GM19324 (cell line): Measurements from ENCODE around the gene RP2.

Experiments
- ATAC-seq: cut with Tn5 transposase; IDR thresholded peaks from one replicate; pipeline ENCODE4 v1.9.1; 2021; ENCODE audit warnings: mild to moderate bottlenecking, moderate library complexity; ENCODE audit not compliant: unreplicated experiment, low FRiP score

RP2 gene

DNA sequence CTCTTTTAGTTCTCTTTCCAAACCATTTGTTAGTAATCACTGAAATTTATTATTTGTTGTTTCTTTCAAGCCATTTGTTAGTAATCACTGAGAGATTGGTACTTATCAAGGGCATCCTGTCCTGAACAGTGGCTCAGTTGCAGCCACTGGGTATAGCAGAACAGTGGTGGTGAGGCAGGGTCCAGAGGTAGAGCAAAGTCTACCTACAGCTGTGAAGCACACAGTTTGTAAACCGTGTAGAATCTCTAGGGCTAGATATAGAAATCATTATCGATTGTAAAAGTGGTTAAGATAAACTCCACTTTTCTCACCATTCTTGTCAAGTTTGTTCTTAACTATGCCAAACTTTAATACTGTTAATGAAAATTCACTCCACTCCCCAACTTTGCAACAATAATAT lies 79.4 kb downstream of the RP2 start:
- no peak for ATAC-seq

DNA sequence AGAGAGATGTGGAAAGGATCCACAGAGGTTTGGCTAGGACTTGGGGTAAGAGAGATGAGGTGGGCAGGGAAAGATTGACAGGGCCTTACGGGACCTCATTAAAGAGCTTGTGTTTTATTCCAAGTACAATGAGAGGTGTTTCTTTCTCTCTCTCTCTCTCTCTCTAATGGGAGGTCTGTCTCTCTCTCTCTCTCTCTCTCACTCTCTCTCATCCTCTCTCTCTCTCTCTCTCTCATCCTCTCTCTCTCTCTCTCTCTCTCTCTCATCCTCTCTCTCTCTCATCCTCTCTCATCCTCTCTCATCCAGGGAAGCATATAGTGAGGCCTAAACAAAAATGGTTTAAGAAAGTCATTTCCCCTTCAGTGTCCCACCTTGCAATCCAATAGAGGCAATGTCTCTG lies 80.8 kb downstream of the RP2 start:
- ATAC-seq, result no peak

DNA sequence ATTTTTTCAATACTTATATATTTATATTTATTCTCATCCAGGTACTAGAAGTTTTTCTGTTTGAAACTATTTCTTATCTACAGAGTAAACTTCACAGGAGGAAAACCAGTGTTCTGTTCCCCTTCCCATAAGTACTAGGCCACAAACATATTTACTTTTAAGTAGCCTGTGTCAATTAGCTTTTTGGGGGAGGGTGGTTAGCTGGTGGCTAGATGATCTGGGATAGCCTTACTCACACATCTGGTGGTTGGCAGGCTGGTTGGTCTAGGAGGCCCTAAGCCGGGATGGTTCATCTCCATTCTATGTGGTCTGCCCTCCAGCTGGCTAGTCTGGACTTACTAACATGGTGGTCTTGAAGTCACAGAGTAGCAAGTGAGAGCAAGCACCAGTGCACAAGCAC lies 81.6 kb downstream of the RP2 start:
- no peak for ATAC-seq

DNA sequence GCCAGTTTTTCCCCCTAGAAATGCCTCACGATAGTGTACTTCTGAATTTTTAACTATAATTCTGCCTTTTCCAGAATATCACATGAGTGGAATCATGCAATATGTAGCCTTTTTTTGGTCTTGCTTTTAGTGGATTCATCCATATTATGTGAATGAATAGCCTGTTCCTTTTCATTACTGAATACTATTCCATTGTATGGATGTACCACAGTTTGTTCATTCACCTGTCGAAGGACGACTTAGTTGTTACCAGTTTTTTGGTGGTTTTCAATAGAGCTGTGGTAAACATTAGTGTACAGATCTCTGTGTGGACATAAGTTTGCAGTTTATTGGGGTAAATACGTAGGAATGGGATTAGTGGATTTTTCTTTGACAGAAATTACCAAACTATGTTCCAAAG lies 83.4 kb downstream of the RP2 start:
- ATAC-seq, result no peak

DNA sequence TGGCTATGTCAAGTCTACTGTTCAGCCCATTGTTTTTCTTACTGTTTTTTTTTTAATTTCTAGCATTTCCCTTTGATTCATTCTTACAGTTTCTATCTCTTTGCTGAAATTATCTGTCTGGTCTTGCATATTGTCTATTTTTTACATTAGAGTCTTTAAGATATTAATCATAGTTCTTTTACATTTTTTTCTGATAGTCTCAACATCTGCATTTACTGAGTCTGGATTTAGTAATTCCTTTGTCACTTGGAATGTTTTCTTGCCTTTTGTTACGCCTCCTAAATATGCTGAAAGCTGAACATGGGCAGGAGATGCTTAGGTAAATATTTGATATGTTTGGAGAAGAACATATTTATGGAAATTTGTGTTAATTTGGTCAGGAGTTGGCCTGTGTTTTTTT lies 85.8 kb downstream of the RP2 start:
- no peak for ATAC-seq

DNA sequence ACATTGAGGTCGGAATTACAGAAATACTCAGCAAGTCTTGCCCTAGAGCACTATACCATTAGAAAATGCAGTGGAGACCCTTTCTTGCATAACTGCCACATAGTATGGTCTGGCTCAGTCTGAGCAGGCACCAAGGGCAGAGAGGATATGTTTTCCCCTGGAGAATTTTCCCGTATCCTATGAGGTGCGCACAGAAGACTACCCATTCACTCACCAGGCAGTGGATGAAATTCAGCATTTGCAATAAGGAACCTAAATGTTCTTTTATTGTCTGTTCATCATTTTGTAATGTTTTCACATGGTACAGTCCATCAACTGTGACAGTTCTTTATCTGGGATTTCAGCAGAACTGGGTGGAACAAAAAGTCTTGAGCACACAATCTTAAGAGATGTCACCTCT lies 90.9 kb downstream of the RP2 start:
- no peak for ATAC-seq

DNA sequence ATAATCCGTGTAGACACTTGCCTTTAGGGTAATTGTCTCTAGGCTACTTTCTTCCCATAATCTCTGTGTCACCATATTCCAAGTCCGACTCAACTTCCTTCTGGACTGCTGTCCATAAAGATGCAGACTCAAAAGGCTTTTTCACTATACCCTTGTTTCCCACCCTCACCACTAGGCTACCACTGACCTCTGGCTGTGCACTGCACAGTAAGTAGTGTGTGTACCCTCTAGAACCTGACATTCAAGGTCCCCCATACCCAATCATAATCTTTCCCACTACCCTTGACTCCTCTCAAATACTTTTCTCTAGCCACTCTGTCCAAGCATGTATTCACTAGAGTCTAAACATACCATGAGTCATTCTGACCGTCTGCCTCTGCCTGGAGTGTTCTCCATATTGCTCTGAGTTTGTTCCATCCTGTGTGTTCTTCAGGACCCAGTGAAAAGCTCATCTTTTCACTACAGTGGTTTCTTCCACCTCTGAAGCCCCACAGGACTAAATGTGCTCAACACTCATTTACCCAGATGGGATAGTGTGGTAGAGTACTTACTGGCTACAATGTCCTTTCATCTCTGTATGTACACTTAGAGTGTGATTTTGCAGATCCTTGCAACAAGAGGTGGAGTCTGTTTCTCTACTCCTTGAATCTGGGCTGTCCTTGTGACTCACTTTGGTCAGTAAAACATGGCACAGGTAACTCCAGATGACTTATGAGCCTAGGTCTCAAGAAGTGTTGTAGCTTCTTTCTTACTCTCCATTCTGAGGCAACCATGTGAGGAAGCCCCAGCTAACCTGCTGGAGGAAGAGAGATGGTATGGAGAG lies 92.8 kb downstream of the RP2 start:
- ATAC-seq, result no peak
